Eye (tissue), 1 donor: ENCODE data around the gene DTX2.
"Not testable (repeated sequence)": the region's sequence is repeated elsewhere in the genome, so short reads cannot be mapped to it uniquely, and the experiment has no call there.

ENCODE experiments used
- DNase-seq: peaks from one replicate; pipeline ENCODE4 v3.0.0-alpha.2; 2015

DTX2 gene

DNA sequence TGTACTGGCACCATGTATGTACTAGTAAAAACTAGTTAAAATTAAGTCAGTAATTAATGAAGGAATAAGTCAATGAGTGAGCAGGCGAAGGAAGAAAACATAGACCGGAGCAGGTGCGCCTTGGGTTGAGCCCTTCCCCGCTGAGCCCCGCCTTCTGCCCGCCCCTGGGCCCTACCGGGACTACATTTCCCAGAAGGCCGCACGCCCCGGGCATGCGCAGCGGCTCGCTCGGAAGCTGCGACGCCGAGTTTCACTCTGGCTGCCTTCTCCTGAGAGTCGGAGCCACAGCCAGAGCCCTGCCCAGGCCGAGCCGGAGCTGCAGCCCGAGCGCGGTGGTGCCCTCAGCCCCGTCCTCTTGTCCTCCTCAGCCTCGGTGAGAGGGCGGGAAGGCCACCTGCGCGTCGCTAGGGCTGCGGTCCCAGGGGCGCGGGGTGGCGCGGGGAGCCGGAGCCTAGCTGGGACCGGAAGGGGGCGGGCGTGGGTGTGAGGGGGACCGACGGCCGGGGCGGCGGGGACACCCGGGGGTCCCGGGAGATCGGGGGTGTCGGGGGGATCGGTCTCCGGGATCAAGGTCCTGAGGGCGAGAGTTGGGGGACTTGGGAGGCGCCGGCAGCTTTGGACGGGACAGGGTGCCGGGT, at the start of gene DTX2:
Gene DTX2, plus strand, starts transcription at position 246 of the 638 bp plus-strand sequence. CDS start 18,801 bp downstream, outside the sequence.
- not testable (repeated sequence) for DNase-seq

DNA sequence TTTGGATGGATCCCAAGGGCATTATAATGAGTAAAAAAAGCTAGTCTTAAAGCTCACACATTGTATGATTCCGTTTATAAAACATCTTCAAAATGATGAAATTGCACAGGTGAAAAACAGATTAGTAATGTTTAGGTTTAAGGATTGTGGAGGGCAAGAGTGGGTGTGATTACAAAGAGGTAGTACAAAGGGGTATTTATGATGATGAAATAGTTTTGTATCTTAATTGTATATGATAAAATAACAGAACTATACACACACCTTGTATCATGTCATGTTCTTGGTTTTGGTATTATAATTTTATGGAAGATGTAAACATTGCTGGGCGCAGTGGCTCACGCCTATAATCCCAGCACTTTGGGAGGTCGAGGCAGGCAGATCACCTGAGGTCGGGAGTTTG, 49.3 kb upstream of the DTX2 start:
- no peak for DNase-seq

DNA sequence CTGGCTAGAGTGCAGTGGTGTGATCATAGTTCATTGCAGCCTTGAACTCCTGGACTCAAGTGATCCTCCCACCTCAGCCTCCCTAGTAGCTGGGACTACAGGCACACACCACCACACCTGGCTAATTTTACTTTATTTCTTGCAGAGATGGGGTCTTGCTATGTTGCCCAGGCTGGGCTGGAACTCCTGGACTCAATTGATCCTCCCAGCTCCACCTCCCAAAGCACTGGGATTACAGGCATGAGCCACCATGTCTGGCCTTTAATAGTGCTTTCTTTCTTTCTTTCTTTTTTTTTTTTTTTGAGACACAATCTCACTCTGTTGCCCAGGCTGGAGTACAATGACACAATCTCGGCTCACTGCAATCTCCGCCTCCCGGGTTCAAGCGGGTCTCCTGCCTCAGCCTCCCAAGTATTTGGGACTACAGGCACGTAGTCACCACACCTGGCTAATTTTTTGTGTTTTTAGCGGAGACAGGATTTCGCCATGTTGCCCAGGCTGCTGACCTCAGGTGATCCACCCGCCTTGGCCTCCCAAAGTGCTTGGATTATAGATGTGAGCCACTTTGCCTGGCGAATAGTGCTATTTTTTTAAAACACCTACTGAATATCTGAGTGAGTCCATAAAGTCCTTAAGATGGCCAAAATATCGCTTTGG, 43.7 kb upstream of the DTX2 start:
- DNase-seq = not testable (repeated sequence)

DNA sequence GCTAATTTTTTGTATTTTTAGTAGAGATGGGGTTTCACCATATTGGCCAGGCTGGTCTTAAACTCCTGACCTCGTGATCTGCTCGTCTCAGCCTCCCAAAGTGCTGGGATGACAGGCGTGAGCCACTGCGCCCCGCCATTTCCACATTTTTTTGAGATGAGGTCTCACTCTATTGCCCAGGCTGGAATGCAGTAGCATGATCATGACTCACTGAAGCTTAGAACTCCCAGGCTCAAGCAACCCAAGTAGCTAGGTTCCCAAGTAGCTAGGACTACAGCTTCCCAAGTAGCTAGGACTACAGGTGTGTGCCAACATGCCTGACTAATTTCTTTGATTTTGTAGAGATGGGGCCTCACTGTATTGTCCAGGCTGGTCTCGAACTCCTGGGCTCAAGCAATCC, 40.4 kb upstream of the DTX2 start:
- DNase-seq = not testable (repeated sequence)

DNA sequence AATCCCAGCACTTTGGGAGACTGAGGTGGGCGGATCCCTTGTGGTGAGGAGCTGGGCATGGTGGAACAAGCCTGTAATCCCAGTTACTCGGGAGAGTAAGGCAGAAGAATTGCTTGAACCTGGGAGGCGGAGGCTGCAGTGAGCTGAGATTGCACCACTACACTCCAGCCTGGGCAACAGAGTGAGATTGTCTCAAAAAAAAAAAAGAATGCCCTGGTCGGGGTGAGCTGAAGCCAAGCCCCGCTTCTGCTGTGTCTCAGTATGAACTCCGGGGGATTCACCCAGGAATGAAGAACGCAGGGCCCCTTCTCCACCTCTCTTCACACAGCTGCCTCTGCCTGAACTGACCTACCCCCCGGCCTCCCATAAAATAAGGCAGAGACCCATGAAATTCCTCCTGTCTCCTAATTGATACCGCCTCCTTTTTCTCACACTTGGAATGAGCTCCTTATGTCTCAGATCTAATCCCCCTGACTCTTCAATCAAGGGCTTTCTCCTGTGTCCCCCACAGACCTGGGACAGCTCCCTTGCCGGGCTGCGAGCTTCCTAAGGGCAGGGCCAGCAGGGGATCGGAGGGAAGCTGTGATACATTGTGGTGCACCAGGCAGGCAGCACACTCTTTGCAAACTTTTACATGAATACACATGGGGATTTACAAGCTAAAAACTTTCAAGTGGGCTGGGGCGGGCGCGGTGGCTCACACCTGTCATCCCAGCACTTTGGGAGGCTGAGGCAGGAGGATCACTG, 37.7 kb upstream of the DTX2 start:
- DNase-seq = peak; percentile 26

DNA sequence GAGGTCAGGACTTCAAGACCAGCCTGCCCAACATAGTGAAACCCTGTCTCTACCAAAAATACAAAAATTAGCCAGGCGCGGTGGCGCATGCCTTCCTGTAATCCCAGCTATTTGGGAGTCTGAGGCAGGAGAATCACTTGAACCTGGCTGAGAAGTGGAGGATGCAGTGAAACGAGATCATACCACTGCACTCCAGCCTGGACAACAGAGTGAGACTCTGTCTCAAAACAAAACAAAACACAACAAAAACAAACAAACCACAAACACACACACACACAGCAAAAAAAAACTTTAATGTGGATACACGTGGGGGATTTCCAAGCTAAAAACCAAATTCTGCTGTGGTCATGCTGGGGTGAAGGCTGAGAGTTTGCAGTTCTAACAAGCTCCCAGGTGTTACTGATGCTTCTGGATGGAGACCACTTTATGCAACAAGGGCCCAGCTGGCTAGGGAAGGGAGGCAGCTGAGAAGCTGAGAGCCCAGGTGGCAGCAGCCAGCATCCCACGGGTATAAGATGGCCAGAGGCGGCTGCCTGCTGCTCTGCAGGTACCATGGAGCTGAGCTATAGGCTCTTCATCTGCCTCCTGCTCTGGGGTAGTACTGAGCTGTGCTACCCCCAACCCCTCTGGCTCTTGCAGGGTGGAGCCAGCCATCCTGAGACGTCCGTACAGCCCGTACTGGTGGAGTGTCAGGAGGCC, 36.9 kb upstream of the DTX2 start, which contains the start of gene ZP3:
Gene ZP3, plus strand, starts transcription at position 538 of the 699 bp plus-strand sequence. Its CDS starts 15 bp downstream, at position 553.
- DNase-seq = no peak

DNA sequence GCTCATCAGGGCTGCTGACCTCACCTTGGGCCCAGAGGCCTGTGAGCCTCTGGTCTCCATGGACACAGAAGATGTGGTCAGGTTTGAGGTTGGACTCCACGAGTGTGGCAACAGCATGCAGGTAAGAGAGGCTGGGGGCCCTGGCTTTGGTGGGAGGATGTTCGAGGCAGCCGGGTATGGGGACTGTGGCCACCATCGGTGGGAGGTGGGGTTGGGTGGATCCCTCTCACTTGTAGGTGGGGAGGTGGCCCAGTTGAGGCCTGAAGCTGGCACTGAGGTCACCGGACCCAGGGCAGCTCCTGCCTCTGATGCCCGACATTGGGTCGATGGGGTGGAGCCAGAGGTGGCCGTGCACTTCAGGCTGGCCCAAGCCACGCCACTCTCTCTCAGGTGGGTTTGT, 36.4 kb upstream of the DTX2 start:
- DNase-seq = no peak

DNA sequence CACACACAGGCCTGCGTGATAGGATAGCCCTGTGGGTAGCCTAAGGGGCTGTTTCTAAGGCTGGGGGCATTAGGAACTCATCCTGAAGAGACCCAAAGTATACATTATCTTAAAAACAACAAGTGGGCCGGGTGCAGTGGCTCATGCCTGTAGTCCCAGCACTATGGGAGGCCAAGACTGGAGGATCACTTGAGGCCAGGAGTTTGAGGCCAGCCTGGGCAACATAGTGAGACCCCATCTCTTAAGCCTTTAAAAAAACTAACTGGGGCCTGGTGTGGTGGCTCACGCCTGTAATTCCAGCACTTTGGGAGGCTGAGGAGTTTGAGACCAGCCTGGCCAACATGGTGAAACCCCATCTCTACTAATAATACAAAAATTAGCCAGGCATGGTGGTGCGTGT, 36.0 kb upstream of the DTX2 start:
- not testable (repeated sequence) for DNase-seq

DNA sequence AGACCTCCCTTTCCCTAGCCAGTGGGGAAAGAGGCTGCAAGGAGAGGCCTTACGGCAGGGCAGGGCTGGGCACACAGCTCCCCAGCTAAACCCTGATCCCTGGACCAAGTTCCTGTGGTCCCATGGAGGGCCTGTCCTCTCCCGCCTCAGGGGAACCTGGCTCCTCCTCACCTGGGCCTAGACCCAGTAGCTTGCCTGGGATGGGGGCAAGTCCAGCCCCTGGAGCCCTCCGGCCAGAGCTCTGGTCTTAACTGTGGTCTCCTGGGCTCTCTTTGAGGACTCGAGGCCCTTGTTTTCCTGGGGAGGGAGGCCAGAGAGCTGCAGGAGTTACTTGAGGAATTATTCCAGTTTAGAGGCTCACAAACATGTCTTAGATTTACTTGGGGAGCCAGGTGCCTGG, 35.3 kb upstream of the DTX2 start:
- DNase-seq = no peak

DNA sequence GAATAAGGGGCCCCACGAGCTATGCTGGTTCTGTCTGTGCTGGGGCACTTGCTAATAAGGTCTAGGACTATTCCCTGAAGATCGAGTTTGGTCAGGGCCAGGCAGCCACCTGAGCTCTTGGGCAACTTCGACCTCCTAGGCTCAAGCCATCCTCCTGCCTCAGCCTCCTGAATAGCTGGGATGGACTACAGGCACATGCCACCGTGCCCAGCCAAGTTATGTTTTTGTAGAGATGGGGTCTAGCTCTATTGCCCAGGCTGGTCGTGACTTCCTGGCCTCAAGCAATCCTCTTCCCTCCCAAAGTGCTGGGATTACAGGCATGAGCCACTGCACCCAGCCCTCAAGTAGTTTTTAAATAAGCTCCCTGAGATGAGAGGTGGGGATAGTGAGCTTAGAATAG, 33.9 kb upstream of the DTX2 start:
- DNase-seq = no peak

DNA sequence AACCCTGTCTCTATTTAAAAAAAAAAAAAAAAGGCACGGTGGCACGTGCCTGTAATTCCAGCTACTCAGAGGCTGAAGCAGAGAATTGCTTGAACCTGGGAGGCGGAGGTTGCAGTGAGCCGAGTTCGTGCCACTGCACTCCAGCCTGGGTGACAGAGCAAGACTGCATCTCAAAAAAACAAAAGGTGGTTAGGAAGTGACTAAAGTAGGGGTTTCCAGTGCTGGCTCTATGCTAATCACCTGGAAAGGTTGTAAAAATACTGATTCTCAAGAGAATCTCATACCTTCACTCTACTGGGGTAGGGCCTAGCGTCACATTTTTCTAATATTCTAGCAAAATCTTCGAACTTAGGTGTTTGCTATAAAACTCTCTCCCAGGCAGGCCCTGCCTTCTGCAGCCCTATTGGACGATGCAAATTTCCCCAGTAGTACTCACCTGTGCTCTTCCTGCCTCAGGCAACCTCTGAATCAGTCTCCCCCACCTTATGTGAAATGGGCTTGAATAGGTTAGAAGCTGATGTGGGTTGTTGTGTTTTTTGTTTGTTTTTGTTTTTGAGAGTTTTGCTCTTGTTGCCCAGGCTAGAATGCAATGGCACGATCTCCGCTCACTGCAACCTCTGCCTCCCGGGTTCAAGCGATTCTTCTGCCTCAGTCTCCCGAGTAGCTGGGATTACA, 33.2 kb upstream of the DTX2 start:
- no peak for DNase-seq

DNA sequence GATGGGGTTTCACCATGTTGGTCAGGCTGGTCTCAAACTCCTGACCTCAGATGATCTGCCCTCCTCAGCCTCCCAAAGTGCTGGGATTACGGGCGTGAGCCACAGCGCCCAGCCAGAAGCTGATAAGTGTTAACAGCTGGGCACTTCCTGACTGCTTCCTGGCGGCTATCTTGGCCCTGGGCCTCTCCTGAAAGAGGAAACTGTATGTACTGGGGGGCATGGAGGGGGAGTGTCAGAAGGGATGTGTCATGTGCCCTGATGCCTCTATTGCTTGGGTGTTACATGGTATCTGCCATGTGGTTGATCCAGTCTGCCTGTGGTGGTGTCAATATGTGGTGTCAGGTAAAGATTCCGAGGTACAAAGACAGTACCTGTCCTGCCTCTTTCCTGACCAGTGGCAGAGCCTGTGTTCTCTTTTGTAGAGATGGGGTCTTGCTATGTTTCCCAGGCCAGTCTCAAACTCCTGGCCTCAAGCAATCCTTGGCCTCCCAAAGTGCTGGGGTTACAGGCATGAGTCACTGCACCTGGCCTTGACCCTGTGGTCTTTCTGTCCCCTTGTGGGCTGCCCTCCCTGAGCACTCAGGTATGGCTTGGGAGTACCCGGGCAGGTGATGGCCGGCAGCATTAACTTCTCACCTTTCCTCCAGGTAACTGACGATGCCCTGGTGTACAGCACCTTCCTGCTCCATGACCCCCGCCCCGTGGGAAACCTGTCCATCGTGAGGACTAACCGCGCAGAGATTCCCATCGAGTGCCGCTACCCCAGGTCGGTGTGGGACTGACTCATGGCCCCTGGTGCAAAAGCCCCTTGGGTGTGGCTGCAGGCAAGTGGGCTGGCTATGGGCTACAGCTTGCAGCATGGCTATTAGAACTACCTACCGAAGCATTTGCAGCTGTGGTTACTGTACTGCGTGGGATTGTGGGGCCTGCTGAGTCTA, 32.4 kb upstream of the DTX2 start:
- DNase-seq = no peak

DNA sequence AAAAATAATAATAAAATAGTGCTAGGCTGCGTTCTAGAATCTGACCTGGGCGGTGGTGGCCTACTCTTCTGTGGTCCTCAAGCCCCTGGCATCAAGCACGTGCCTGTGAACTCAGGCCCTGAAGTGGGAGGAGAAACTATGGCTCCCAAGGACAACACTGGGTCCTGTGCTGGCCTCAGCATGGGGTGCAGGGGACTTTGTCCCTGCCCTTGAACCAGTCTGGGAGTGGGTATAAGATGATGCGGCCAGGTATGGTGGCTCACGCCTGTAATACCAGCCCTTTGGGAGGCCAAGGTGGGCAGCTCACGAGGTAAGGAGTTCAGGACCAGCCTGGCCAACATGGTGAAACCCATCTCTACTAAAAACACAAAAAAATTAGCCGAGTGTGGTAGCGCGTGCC, 31.3 kb upstream of the DTX2 start:
- DNase-seq = no peak

DNA sequence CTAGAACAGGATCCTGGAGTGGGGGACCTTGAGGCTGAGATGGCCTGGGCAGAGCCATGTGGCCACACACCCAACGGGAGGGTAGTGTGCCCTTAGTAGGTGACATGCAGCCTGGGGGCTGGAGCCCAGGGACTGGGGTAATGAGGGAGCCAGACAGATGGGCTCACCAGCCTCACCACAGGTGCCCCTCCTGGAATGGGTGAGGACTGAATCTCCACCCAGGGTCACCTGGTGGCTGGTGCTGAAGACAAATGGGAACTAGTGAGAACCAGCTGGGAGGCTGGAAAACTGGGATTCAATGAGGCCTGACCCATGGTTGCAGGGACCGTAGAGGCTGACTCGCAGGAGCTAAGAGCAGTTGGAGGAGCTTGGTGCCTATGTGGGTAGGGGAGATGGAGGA, 30.7 kb upstream of the DTX2 start:
- DNase-seq = no peak

DNA sequence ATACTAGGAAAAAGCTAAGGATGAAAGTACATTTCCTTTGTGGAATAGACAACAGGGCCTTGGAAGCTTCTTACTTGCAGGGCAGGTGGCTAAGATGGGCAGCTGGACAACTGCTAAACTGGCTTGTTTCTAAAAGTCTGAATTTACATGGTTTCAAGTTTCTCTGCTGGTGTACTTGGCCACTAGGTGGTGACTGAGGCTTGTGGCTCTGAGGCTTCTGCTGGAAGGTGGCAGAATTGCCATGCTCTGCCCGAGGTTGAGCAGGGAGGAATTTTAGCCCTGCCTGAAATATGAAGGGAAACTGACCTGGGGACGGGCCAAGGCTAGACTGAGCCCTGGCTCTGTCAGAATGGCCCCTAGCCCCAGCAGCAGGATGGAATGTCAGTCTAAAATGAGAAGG, 23.6 kb upstream of the DTX2 start:
- peak; percentile 81 for DNase-seq

DNA sequence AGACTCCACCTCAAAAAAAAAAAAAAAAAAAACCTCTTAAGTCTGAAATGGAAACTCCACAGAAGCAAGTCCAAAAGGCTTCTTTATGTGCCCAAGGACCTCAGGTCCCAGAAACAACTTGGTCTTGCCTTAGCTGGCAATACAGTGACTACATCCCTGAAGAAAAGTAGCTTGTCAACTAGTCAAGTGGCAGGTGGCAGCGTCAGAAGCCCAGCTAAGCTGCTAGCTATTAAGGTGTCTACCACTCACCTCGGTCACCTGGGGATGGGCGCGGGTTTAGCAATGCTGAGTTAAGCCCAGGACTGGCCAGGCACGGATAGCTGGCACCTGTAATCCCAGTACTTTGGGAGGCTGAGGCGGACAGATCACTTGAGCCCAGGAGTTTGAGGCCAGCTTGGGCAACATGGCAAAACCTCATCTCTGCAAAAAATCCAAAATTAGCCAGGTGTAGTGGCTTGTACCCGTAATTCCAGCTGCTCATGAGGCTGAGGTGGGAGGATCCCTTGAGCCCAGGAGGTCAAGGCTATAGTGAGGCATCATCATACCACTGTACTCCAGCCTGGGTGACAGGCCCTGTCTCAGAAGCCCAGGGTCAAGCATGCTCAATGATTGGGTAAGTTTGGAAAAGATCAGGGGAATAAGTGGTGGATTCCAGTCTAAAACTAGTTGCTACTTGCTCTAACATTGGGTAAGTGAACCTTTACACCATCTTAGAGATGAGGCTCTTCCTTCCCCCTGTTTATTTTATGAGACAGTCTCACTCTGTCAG, 22.2 kb upstream of the DTX2 start:
- not testable (repeated sequence) for DNase-seq

DNA sequence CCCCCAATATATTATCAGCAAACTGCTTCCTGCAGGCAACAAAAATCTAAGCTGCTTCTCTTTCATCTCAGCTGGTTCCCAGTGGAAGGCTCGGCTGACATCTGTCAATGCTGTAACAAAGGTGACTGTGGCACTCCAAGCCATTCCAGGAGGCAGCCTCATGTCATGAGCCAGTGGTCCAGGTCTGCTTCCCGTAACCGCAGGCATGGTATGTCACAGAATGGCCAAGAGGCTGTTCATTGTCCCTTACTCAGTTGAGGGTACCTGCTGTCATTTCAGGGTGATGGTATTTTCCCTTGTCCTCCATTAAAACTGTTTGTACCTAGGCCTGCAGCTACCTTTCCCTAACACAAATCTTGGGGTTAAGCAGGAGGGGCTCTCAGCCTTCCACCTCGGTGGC, 21.1 kb upstream of the DTX2 start:
- DNase-seq = not testable (repeated sequence)

DNA sequence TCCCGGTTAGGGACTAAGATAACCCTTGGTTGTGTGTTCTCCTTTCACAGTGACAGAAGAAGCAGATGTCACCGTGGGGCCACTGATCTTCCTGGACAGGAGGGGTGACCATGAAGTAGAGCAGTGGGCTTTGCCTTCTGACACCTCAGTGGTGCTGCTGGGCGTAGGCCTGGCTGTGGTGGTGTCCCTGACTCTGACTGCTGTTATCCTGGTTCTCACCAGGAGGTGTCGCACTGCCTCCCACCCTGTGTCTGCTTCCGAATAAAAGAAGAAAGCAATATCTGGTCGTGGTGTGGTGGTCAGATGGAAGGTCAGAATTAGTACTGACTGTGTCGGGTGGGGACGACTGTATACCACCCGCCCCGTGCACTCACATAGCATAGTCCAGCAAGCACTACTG, 19.7 kb upstream of the DTX2 start:
- DNase-seq = not testable (repeated sequence)

DNA sequence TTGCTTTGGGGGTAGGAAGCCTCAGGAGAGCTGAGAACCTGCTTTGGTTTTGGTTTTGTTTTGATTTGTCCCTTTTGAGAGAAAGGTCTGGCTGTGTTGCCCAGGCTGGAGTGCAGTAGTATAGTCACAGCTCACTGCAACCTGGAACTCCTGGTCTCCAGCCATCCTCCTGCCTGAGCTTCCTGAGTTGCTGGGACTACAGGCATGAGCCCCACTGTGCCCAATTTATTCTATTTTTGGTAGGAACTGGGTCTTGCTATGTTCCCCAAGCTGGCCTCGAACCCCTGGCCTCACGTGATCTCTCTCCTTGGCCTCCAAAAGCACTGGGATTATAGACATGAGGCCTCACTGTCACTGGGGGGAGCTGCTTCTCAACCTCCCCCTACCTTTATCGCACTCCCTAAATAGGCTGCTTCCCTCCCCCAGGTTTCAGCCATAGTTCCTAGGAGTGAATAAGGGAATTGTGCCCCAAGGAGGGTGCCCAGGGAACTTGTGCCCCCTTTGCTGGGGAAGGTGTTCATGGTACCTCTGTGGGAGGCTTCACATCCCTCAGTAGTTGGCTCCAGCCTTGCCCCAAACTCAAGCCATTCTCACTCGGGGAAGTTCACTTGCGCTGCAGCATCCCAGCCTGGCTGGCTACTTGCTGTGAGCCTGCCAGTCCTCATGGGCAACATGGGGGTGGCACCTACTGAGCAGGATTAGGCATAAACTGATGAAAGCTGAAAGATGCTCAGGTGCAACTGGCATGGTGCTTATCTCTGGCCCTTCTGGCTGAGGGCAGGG, 18.7 kb upstream of the DTX2 start:
- DNase-seq = not testable (repeated sequence)

DNA sequence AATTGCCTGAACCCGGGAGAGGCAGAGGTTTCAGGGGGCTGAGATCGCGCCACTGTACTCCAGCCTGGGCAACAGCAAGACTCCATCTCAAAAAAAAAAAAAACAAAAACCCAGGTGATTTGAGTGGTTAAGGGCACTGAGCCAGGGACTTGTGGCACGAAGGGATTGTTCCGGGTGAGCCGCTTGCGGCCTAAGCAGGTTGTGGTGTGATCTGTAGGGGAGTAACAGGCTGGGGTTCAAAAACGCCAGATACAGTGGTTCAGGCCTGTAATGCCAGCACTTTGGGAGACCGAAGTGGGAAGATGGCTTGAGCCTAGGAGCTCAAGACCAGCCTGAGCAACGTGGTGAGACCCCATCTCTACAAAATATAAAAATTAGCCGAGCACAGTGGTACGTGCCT, 17.7 kb upstream of the DTX2 start:
- DNase-seq = not testable (repeated sequence)
